ENCODE measurements around the gene EPHA1.
"Not testable (repeated sequence)": the region's sequence is repeated elsewhere in the genome, so short reads cannot be mapped to it uniquely, and the experiment has no call there.

The EPHA1 gene

GRCh38 chr7:143431109-143431508, 22.5 kb upstream of the EPHA1 start:
- no peak for DNase-seq (ENCODE audit: low read depth)

GRCh38 chr7:143429770-143430698, 21.4 kb upstream of the EPHA1 start:
- no peak for DNase-seq (ENCODE audit: low read depth)

- no peak for DNase-seq (ENCODE audit: low read depth)
These were observed 18.0 kb upstream of the EPHA1 start for GRCh38 chr7:143426479-143427142.

GRCh38 chr7:143424476-143424875, 15.8 kb upstream of the EPHA1 start:
- not testable (repeated sequence) for DNase-seq (ENCODE audit: low read depth)

- DNase-seq (ENCODE audit: low read depth), result no peak
These were observed 13.4 kb upstream of the EPHA1 start for GRCh38 chr7:143422033-143422432.

- DNase-seq (ENCODE audit: low read depth), result not testable (repeated sequence)
These were observed 12.0 kb upstream of the EPHA1 start for GRCh38 chr7:143420624-143421023.

GRCh38 chr7:143419880-143420279, 11.2 kb upstream of the EPHA1 start:
- DNase-seq (ENCODE audit: low read depth), result no peak

GRCh38 chr7:143418681-143419458, 10.2 kb upstream of the EPHA1 start:
- DNase-seq (ENCODE audit: low read depth), result no peak

- no peak for DNase-seq (ENCODE audit: low read depth)
These were observed 9.2 kb upstream of the EPHA1 start for GRCh38 chr7:143417734-143418383.

GRCh38 chr7:143416565-143417149, 8.0 kb upstream of the EPHA1 start:
- DNase-seq (ENCODE audit: low read depth), result no peak

- DNase-seq (ENCODE audit: low read depth), result no peak
These were observed 7.2 kb upstream of the EPHA1 start for GRCh38 chr7:143415742-143416397.

GRCh38 chr7:143415209-143415608, 6.6 kb upstream of the EPHA1 start:
- not testable (repeated sequence) for DNase-seq (ENCODE audit: low read depth)

GRCh38 chr7:143413123-143413522, 4.5 kb upstream of the EPHA1 start:
- no peak for DNase-seq (ENCODE audit: low read depth)

GRCh38 chr7:143411976-143412708, 3.5 kb upstream of the EPHA1 start:
- no peak for DNase-seq (ENCODE audit: low read depth)

- DNase-seq (ENCODE audit: low read depth), result no peak
These were observed 1.9 kb upstream of the EPHA1 start for GRCh38 chr7:143410521-143411004.

- DNase-seq (ENCODE audit: low read depth), result no peak
These were observed 387 bp downstream of the EPHA1 start for GRCh38 chr7:143408252-143408685.

GRCh38 chr7:143407287-143408251, 1.1 kb downstream of the EPHA1 start:
- no peak for DNase-seq (ENCODE audit: low read depth)

- DNase-seq (ENCODE audit: low read depth), result no peak
These were observed 2.7 kb downstream of the EPHA1 start for GRCh38 chr7:143406002-143406357.
